ENCODE data around the gene GALNT2.

DNA sequence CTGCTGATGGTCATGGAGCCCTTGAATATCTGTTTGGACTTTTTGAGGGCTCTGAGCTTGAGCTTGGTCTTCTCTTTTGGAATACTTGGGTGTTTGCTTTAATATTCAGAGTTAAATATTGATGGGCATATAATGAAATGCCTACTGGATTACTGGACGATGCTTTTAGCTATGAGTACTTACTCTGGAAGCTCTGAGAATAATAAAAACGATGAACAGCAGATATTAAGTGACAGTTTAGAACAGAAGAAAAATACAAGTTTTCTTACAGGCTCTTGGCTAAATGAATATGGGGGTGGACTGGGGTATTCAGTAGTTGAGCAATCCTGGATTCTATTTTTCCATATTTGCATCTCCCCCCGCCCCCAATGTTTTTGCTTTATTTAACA is 20.7 kb downstream of the GALNT2 start:
- TF ChIP-seq POLR2A (IDR thresholded peaks at IDR 0.05; ENCODE audit: low read depth, low read length), result no peak
- no peak for TF ChIP-seq POLR2AphosphoS5 (IDR thresholded peaks at IDR 0.05; ENCODE audit: low read depth, low read length)
- TF ChIP-seq TAF1 (IDR thresholded peaks at IDR 0.05; ENCODE audit: low read depth, low read length), result no peak
- TF ChIP-seq SPI1 (IDR thresholded peaks at IDR 0.05; ENCODE audit: low read depth, low read length), result no peak
- TF ChIP-seq POU2F2 (IDR thresholded peaks at IDR 0.05; ENCODE audit: low read depth, low read length), result no peak
- TF ChIP-seq PAX5 (IDR thresholded peaks at IDR 0.05; ENCODE audit: insufficient read depth, low read length, severe bottlenecking), result no peak
